Stimulated activated CD4-positive, alpha-beta T cell treated with anti-CD3 and anti-CD28 coated beads, Interleukin-4, amount 100 ng/mL, for 24 hours (primary cell): Measurements from ENCODE around the gene CREB5.
"Not testable (repeated sequence)": the region's sequence is repeated elsewhere in the genome, so short reads cannot be mapped to it uniquely, and the experiment has no call there.

Experiments used
- DNase-seq: peaks from one replicate; pipeline ENCODE4 v3.0.0-alpha.2; 2020

CREB5 gene

GRCh38 chr7:28588602-28589001, 176.3 kb downstream of the CREB5 start:
- no peak for DNase-seq

GRCh38 chr7:28591041-28591674, 178.8 kb downstream of the CREB5 start:
- DNase-seq, result no peak

GRCh38 chr7:28591725-28592349, 179.5 kb downstream of the CREB5 start:
- no peak for DNase-seq

- DNase-seq, result no peak
These were observed 180.5 kb downstream of the CREB5 start for GRCh38 chr7:28592861-28593260.

GRCh38 chr7:28595076-28595475, 182.8 kb downstream of the CREB5 start:
- no peak for DNase-seq

GRCh38 chr7:28595801-28596200, 183.5 kb downstream of the CREB5 start:
- no peak for DNase-seq

GRCh38 chr7:28596245-28596935, 184.1 kb downstream of the CREB5 start:
- no peak for DNase-seq

GRCh38 chr7:28597284-28597683, 185.0 kb downstream of the CREB5 start:
- no peak for DNase-seq

- DNase-seq, result not testable (repeated sequence)
These were observed 185.7 kb downstream of the CREB5 start for GRCh38 chr7:28598037-28598436.

- DNase-seq, result no peak
These were observed 186.3 kb downstream of the CREB5 start for GRCh38 chr7:28598586-28598985.

GRCh38 chr7:28599411-28599810, 187.1 kb downstream of the CREB5 start:
- no peak for DNase-seq

GRCh38 chr7:28602282-28602681, 190.0 kb downstream of the CREB5 start:
- no peak for DNase-seq

GRCh38 chr7:28605427-28606085, 193.2 kb downstream of the CREB5 start:
- DNase-seq, result no peak

- no peak for DNase-seq
These were observed 194.1 kb downstream of the CREB5 start for GRCh38 chr7:28606421-28606820.

- no peak for DNase-seq
These were observed 195.5 kb downstream of the CREB5 start for GRCh38 chr7:28607855-28608193.

GRCh38 chr7:28608237-28608656, 195.9 kb downstream of the CREB5 start:
- no peak for DNase-seq

- no peak for DNase-seq
These were observed 196.4 kb downstream of the CREB5 start for GRCh38 chr7:28608731-28609130.

- no peak for DNase-seq
These were observed 197.3 kb downstream of the CREB5 start for GRCh38 chr7:28609608-28610007.

GRCh38 chr7:28611399-28611897, 199.1 kb downstream of the CREB5 start:
- DNase-seq, result not testable (repeated sequence)

GRCh38 chr7:28613262-28613661, 200.9 kb downstream of the CREB5 start:
- no peak for DNase-seq

GRCh38 chr7:28615091-28615490, 202.8 kb downstream of the CREB5 start:
- DNase-seq, result no peak

GRCh38 chr7:28617308-28617880, 205.1 kb downstream of the CREB5 start:
- no peak for DNase-seq

- DNase-seq, result no peak
These were observed 206.1 kb downstream of the CREB5 start for GRCh38 chr7:28618383-28618782.
